Thoracic aorta (tissue), 2 donors: ENCODE measurements around the gene MED27. TPM values are rescaled to one million over a fixed set of nuclear protein-coding genes. Genes with fewer than 3 reads are reported as not detected.

Experiments
- ATAC-seq: fragments of 150-250 bp; one replicate; pipeline ENCODE4 v1.8.0; 2017; ENCODE audit warnings: low read depth; ENCODE audit not compliant: insufficient number of reproducible peaks, low FRiP score
- DNase-seq: peaks from one replicate; pipeline ENCODE4 v3.0.0-alpha.2; 2020; ENCODE audit warnings: low spot score
- H3K27ac ChIP-seq, 2 donors: fragments of 200-600 bp; sonication (generic); 1 replicate in 1 of 2; 2 replicates in 1 of 2; pipeline ENCODE4 v1.5.1; 2016; ENCODE audit warnings: mild to moderate bottlenecking in 2 of 2, moderate library complexity in 2 of 2
- H3K27me3 ChIP-seq: fragments of 200-600 bp; sonication (generic); replicated peaks from 2 replicates; pipeline ENCODE4 v1.6.0; 2016; ENCODE audit warnings: mild to moderate bottlenecking; ENCODE audit not compliant: insufficient read depth
- H3K36me3 ChIP-seq: fragments of 200-600 bp; sonication (generic); one replicate; pipeline ENCODE4 v1.5.1; 2016
- H3K4me1 ChIP-seq, 2 donors: fragments of 200-600 bp; sonication (generic); 1 replicate in 1 of 2; 2 replicates in 1 of 2; pipeline versions ENCODE4 v1.5.1 to v1.6.0; 2016; ENCODE audit warnings: low read depth in 2 of 2, mild to moderate bottlenecking in 1 of 2; ENCODE audit not compliant: control insufficient read depth in 1 of 2
- H3K4me3 ChIP-seq: fragments of 200-600 bp; sonication (generic); 2 replicates; pipeline ENCODE4 v1.5.1; 2016; ENCODE audit warnings: mild to moderate bottlenecking
- H3K9me3 ChIP-seq: fragments of 200-600 bp; sonication (generic); 2 replicates; pipeline ENCODE4 v1.5.1; 2016
- total RNA-seq, 2 donors: library from RNA; depleted of rRNA; stranded (reverse); fragments of >200 nt; gene quantifications; one replicate each; pipeline versions ENCODE4 v1.1.0 to v1.2.3, GENCODE V29; 2016
- TF ChIP-seq, protein P1 (sequence below): fragments of 200-600 bp; sonication (generic); IDR thresholded peaks from one replicate; pipeline ENCODE4 v1.5.1; 2019; ENCODE audit warnings: antibody characterized with exemption

Gene MED27
- total RNA-seq, 2 donors from 2014 or later: 19.3 to 26.5 TPM

DNA sequence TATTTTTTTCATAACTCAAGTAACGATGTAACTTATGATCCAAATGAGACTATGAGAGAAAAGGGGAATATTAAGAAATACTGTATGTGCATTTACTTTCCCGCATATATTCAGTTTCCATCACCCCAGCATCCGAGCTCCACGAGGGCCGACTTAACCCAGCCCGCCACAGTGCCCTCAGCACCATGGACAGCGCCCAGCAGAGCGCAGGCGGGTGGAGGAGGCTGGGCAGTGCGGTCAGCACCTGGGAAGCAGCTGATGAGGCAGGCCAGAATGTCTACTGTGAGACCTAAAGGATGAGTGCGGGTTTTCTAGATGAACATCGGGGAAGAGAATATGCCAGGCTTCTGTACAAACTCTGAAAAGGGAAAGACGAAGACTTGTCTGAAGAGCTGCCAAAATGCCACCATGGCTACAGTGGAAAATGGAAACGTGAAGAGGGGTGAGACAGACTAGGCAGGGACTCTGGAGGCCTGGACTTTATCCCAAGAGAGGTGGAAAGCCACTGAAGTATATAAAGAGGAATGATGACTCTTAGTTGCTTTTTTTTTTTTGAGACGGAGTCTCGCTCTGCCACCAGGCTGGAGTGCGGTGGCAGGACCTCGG, 34.5 kb upstream of the MED27 start:
- Histone ChIP-seq H3K27ac (no peak overlapping the region), H3K36me3 (no peaks in the 10 kb centered on the region), H3K4me1 (no peaks in the 10 kb centered on the region), H3K27me3 (peaks cover 4% of the 10 kb centered on the region), H3K9me3 (no peaks in the 10 kb centered on the region), H3K4me3 (no peak overlapping the region)
- no peak for ATAC-seq
- TF ChIP-seq, protein P1, sequence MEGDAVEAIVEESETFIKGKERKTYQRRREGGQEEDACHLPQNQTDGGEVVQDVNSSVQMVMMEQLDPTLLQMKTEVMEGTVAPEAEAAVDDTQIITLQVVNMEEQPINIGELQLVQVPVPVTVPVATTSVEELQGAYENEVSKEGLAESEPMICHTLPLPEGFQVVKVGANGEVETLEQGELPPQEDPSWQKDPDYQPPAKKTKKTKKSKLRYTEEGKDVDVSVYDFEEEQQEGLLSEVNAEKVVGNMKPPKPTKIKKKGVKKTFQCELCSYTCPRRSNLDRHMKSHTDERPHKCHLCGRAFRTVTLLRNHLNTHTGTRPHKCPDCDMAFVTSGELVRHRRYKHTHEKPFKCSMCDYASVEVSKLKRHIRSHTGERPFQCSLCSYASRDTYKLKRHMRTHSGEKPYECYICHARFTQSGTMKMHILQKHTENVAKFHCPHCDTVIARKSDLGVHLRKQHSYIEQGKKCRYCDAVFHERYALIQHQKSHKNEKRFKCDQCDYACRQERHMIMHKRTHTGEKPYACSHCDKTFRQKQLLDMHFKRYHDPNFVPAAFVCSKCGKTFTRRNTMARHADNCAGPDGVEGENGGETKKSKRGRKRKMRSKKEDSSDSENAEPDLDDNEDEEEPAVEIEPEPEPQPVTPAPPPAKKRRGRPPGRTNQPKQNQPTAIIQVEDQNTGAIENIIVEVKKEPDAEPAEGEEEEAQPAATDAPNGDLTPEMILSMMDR: no peak
- no peak for DNase-seq

DNA sequence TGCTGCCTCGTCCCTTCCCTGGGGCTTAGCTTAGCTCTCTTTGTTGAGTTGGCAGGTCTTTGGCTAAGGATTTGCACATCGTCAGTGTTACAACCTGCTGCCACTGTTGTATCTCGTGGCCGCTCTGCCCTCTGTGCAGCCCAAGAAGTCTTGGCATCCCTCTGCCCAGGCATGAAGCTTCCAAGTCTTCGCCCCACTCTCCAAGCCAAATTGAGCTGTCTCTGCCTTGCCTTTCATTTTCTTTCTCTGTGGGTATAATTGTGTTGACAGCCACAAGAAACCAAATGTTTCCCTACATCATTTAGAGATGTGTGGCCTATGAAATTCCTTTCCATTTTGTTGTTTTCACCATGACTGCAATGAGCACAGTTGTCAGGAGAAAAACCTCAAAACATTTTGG, 29.6 kb upstream of the MED27 start:
- Histone ChIP-seq H3K36me3 (no peaks in the 10 kb centered on the region), H3K9me3 (no peaks in the 10 kb centered on the region), H3K27me3 (peaks cover 4% of the 10 kb centered on the region), H3K4me1 (no peaks in the 10 kb centered on the region), H3K27ac (no peak overlapping the region), H3K4me3 (no peak overlapping the region)
- DNase-seq (no peak), ATAC-seq (no peak)
- TF ChIP-seq, protein P1: no peak

DNA sequence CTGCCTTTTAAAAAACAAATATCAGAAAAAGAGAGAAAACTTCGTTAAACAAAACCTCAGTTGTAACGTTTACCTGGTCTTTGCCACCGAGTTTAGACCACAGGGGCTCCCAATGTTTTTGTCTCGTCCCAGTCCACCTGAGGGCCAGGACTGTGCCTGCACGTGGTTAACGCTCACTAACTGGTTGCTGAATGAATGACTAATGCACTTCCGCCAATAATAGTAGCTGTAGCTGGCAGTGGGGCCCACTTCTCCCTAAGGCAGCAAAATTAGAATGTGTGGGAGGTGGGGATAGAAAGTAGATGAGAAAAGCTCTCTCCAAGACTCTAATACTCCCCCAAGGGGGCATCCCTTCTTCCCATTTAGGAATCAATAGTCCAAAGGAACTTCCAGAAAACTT, 29.1 kb upstream of the MED27 start:
- Histone ChIP-seq H3K9me3 (no peaks in the 10 kb centered on the region), H3K27me3 (peaks cover 4% of the 10 kb centered on the region), H3K27ac (no peak overlapping the region), H3K36me3 (no peaks in the 10 kb centered on the region), H3K4me3 (no peak overlapping the region), H3K4me1 (no peaks in the 10 kb centered on the region)
- DNase-seq (no peak), ATAC-seq (no peak)
- TF ChIP-seq, protein P1: no peak

DNA sequence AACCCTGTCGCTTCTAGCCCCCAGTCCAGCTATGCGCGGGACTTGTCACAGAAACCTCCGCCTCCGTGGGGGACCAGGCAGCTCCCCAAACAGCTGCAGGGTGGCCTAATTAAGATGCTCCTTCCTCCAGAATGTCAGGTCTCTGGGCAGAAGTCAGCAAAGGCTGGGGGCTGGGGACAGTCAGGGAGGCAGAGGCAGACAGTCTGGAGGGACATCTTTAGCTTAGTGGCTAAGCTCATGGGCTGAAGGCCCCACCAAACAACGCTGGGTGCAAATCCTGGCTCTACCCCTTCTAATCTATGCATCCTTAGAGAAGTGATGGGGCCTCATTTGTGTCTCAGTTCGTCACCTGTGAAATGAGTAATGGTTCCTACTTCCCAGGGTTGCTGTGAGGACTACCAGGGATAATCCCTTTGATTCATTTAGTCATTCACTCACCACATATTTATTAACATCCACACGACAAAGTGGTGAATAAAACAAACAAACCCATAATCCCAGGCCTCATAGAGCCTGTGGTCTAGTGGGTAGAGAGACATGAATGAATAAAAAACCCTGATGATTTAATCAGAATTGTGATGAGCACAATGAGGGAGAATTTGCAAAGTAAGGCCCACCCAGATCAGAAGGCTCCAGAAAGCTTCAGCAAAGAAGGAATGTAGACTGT, 20.2 kb upstream of the MED27 start:
- no peaks in the 10 kb centered on the region for H3K36me3 ChIP-seq
- H3K4me3 ChIP-seq: no peak overlapping the region
- H3K27me3 ChIP-seq: peaks cover 4% of the 10 kb centered on the region
- DNase-seq: no peak
- ATAC-seq: no peak
- no peaks in the 10 kb centered on the region for H3K4me1 ChIP-seq
- H3K9me3 ChIP-seq: no peaks in the 10 kb centered on the region
- TF ChIP-seq, protein P1: no peak
- H3K27ac ChIP-seq: no peak overlapping the region

DNA sequence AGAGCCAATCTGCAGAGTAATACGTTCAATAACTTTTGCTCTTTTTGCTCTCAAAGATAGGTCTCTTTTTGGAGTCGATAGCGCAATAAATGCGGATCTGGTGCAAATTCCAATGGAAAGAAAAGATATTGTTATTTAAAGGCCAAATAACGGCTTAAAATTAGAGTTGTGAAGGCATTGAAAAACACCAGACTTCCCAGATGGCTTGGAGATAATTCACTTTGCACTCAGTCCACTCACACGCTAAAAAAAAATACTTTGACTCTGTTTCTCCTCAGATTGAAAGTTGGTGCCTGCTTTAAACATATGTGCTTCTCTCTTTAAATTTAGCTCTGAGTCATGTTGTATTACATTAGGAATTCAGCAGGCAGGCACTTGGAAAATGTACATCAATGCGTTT, 19.5 kb upstream of the MED27 start:
- no peak overlapping the region for H3K4me3 ChIP-seq
- H3K4me1 ChIP-seq: no peaks in the 10 kb centered on the region
- ATAC-seq (no peak), DNase-seq (no peak)
- no peak overlapping the region for H3K27ac ChIP-seq
- H3K9me3 ChIP-seq: no peaks in the 10 kb centered on the region
- TF ChIP-seq, protein P1: no peak
- peaks cover 4% of the 10 kb centered on the region for H3K27me3 ChIP-seq
- no peaks in the 10 kb centered on the region for H3K36me3 ChIP-seq
